BJ (cell line): ENCODE measurements around the gene CLCN1. TPM values are rescaled to one million over a fixed set of nuclear protein-coding genes. Genes with fewer than 3 reads are reported as not detected.

ENCODE experiments used
- CTCF ChIA-PET: fragments of 350-600 bp; formaldehyde crosslinking; extraction: SDS; loops from one replicate; lab custom pipeline; 2021; ENCODE audit warnings: antibody characterized with exemption, inconsistent platforms; lab: Yijun Ruan, JAX
- POLR2A ChIA-PET: fragments of 300-600 bp; sonication (Branson Sonifier 250); formaldehyde crosslinking; extraction: SDS; loops from one replicate; lab custom pipeline; 2021; ENCODE audit warnings: antibody characterized with exemption; lab: Charles Lee
- DNase-seq: peaks from one replicate; pipeline ENCODE4 v3.0.0-alpha.2; 2011; ENCODE audit warnings: low read depth
- H3K27me3 ChIP-seq: 2 replicates; pipeline ENCODE4 v1.6.0; 2011; ENCODE audit warnings: low read length; ENCODE audit not compliant: control insufficient read depth, insufficient read depth
- H3K36me3 ChIP-seq: 2 replicates; pipeline ENCODE4 v1.5.1; 2011; ENCODE audit warnings: low read length; ENCODE audit not compliant: control insufficient read depth, insufficient read depth
- H3K4me3 ChIP-seq: 2 replicates; pipeline ENCODE4 v1.5.1; 2011; ENCODE audit warnings: low read depth, mild to moderate bottlenecking, control low read depth, low read length
- CTCF ChIP-seq: IDR thresholded peaks from 2 replicates; pipeline ENCODE4 v1.5.1; 2011; ENCODE audit warnings: low read depth, mild to moderate bottlenecking, control low read depth, inconsistent platforms, low read length, moderate library complexity; ENCODE audit not compliant: insufficient read depth
- polyA plus RNA-seq: library from polyadenylated mRNA; depleted of rRNA; stranded (reverse); fragments of >200 nt; gene quantifications from 2 replicates; pipeline ENCODE4 v1.2.3, GENCODE V29; 2011

The CLCN1 gene
- polyA plus RNA-seq, 1 experiment = not detected

GRCh38 chr7:143314127-143314526, 1.8 kb upstream of the CLCN1 start:
- TF ChIP-seq CTCF = no peak
- H3K27me3 ChIP-seq = no peaks in the 10 kb centered on the region
- ChIA-PET POLR2A (interaction anchor here (0.7 kb wide), 1 partner anchor 353 kb away, joined by 3 read pairs; no protein-coding TSS in a partner anchor), CTCF (interaction anchor here (0.6 kb wide), 1 partner anchor 81 kb away, joined by 3 read pairs; no protein-coding TSS in a partner anchor)
- no peak for DNase-seq
- H3K4me3 ChIP-seq = no peak overlapping the region
- no peaks in the 10 kb centered on the region for H3K36me3 ChIP-seq

GRCh38 chr7:143316492-143316891, 581 bp downstream of the CLCN1 start:
- no peaks in the 10 kb centered on the region for H3K27me3 ChIP-seq
- ChIA-PET CTCF (interaction anchor here (1.8 kb wide), 1 partner anchor 76 kb away, joined by 5 read pairs; no protein-coding TSS in a partner anchor), POLR2A (no interaction called here)
- H3K36me3 ChIP-seq = no peaks in the 10 kb centered on the region
- TF ChIP-seq CTCF = no peak
- no peak for DNase-seq
- no peak overlapping the region for H3K4me3 ChIP-seq

- POLR2A ChIA-PET = no interaction called here
- CTCF ChIA-PET = interaction anchor here (0.6 to 0.7 kb wide), 2 partner anchors 9 to 16 kb away, joined by 3 read pairs; no protein-coding TSS in a partner anchor
- Histone ChIP-seq H3K27me3 (no peaks in the 10 kb centered on the region), H3K36me3 (no peaks in the 10 kb centered on the region), H3K4me3 (no peak overlapping the region)
- no peak for DNase-seq
- no peak for TF ChIP-seq CTCF
Measured at GRCh38 chr7:143318661-143319060, 2.8 kb downstream of the CLCN1 start.

- TF ChIP-seq CTCF = no peak
- H3K27me3 ChIP-seq = no peaks in the 10 kb centered on the region
Measured at GRCh38 chr7:143320620-143321019, 4.7 kb downstream of the CLCN1 start.

GRCh38 chr7:143321242-143321641, 5.3 kb downstream of the CLCN1 start:
- ChIA-PET POLR2A (no interaction called here), CTCF (interaction anchor here (1.0 kb wide), 1 partner anchor 12 kb away, joined by 3 read pairs; no protein-coding TSS in a partner anchor)
- Histone ChIP-seq H3K4me3 (no peak overlapping the region), H3K27me3 (no peaks in the 10 kb centered on the region), H3K36me3 (no peaks in the 10 kb centered on the region)
- no peak for DNase-seq
- no peak for TF ChIP-seq CTCF

More at GRCh38 chr7:143320620-143321019, 4.7 kb downstream of the CLCN1 start:
- CTCF ChIA-PET = interaction anchor here (1.4 to 1.5 kb wide), 2 partner anchors 15 to 16 kb away, joined by 3 read pairs; no protein-coding TSS in a partner anchor
- no peak overlapping the region for H3K4me3 ChIP-seq
- no peak for DNase-seq
- H3K36me3 ChIP-seq = no peaks in the 10 kb centered on the region
- POLR2A ChIA-PET = no interaction called here
